Naive thymus-derived CD4-positive, alpha-beta T cell (primary cell): Measurements from ENCODE around the gene MYO1F. TPM values are rescaled to one million over a fixed set of nuclear protein-coding genes. Genes with fewer than 3 reads are reported as not detected.

ENCODE experiments used
- ATAC-seq: fragments of 150-1000 bp; cut with Tn5 transposase; 2 replicates; pipeline ENCODE4 v1.10.0; 2021; ENCODE audit warnings: mild to moderate bottlenecking, moderate library complexity
- CTCF ChIA-PET: fragments of 350-600 bp; sonication (Branson Sonifier 250); formaldehyde crosslinking; loops from one replicate; lab custom pipeline; 2021; ENCODE audit warnings: antibody characterized with exemption; lab: Charles Lee
- POLR2A ChIA-PET: fragments of 350-600 bp; sonication (Branson Sonifier 250); formaldehyde crosslinking; loops from one replicate; lab custom pipeline; 2021; ENCODE audit warnings: antibody characterized with exemption, inconsistent platforms; lab: Charles Lee
- DNase-seq, 9 donors: peaks; one replicate each; pipeline versions ENCODE4 v3.0.0 to v3.0.0-alpha.2; 2020 to 2022; ENCODE audit warnings: mixed read lengths in 1 of 9
- H3K27ac ChIP-seq: one replicate; pipeline ENCODE4 v1.7.0; 2013; ENCODE audit warnings: mild to moderate bottlenecking, low read depth, low read length, moderate library complexity
- H3K27me3 ChIP-seq, 2 donors: one replicate each; pipeline ENCODE4 v1.7.0; 2013; ENCODE audit warnings: low read length in 2 of 2, mild to moderate bottlenecking in 2 of 2, moderate library complexity in 2 of 2; ENCODE audit not compliant: control insufficient read depth in 2 of 2, insufficient read depth in 2 of 2
- H3K36me3 ChIP-seq, 3 experiments: 1 replicate in 2 of 3; 2 replicates in 1 of 3; pipeline ENCODE4 v1.7.0; 2013; ENCODE audit warnings: low read length in 3 of 3, mild to moderate bottlenecking in 3 of 3, moderate library complexity in 1 of 3; ENCODE audit not compliant: insufficient read depth in 3 of 3, control insufficient read depth in 2 of 3
- H3K4me1 ChIP-seq, 2 donors: one replicate each; pipeline ENCODE4 v1.7.0; 2013; ENCODE audit warnings: low read length in 2 of 2, mild to moderate bottlenecking in 2 of 2, moderate library complexity in 1 of 2; ENCODE audit not compliant: control insufficient read depth in 2 of 2, insufficient read depth in 2 of 2
- H3K4me3 ChIP-seq: 2 replicates; pipeline ENCODE4 v1.7.0; 2013; ENCODE audit warnings: mild to moderate bottlenecking, low read length
- H3K9me3 ChIP-seq, 3 experiments: 1 replicate in 2 of 3; 2 replicates in 1 of 3; pipeline ENCODE4 v1.7.0; 2013; ENCODE audit warnings: low read length in 3 of 3; ENCODE audit not compliant: control insufficient read depth in 2 of 3
- H3K27ac Mint-ChIP-seq, 9 donors: one replicate each; pipeline ENCODE4 v1.8.0; 2020 to 2022; ENCODE audit warnings: mixed read lengths in 9 of 9, mild to moderate bottlenecking in 8 of 9, moderate library complexity in 5 of 9, inconsistent platforms in 2 of 9
- H3K27me3 Mint-ChIP-seq, 5 donors: one replicate each; pipeline ENCODE4 v1.8.0; 2021 to 2022; ENCODE audit warnings: mixed read lengths in 5 of 5, mild to moderate bottlenecking in 1 of 5
- H3K36me3 Mint-ChIP-seq, 5 donors: one replicate each; pipeline ENCODE4 v1.8.0; 2020 to 2022; ENCODE audit warnings: mixed read lengths in 5 of 5, mild to moderate bottlenecking in 3 of 5, inconsistent platforms in 1 of 5
- H3K4me1 Mint-ChIP-seq, 7 donors: one replicate each; pipeline ENCODE4 v1.8.0; 2020 to 2022; ENCODE audit warnings: mixed read lengths in 7 of 7, mild to moderate bottlenecking in 3 of 7, inconsistent platforms in 1 of 7
- H3K4me3 Mint-ChIP-seq, 10 donors: one replicate each; pipeline ENCODE4 v1.8.0; 2020 to 2022; ENCODE audit warnings: mild to moderate bottlenecking in 10 of 10, mixed read lengths in 10 of 10, moderate library complexity in 6 of 10, inconsistent platforms in 2 of 10
- H3K9me3 Mint-ChIP-seq, 11 donors: one replicate each; pipeline ENCODE4 v1.8.0; 2020 to 2022; ENCODE audit warnings: mixed read lengths in 11 of 11, mild to moderate bottlenecking in 4 of 11, inconsistent platforms in 1 of 11, moderate library complexity in 1 of 11
- intact Hi-C, 2 donors: fragments of 100-400 bp; cut with micrococcal nuclease; formaldehyde crosslinking; loops; one replicate each; pipeline ENCODE4 v1.15.1; 2023
- polyA plus RNA-seq, 2 donors: library from polyadenylated mRNA; unstranded; fragments of 300-500 nt; fragmentation: Illumina TruSeq; gene quantifications; one replicate each; pipeline ENCODE4 v1.2.3, GENCODE V29; 2021
- total RNA-seq, 6 experiments: library from RNA in 5 of 6; stranded (reverse) in 5 of 6; gene quantifications; 1 replicate in 5 of 6; 2 replicates in 1 of 6; pipeline ENCODE4 v1.2.3 and lab custom pipeline; 2021 to 2026

The MYO1F gene
- total and polyA plus RNA-seq, 7 experiments from 2014 or later, result 0.83 to 472 (median 26.7) TPM

GRCh38 chr19:8596168-8596567, 18.9 kb upstream of the MYO1F start:
- H3K36me3 Mint-ChIP-seq, result peaks cover 7 to 40% (median 21%) of the 10 kb centered on the region in 5 donors
- peaks cover 0 to 26% (median 0%) of the 10 kb centered on the region in 11 donors for H3K9me3 Mint-ChIP-seq
- Histone ChIP-seq H3K27ac (no peak overlapping the region), H3K4me1 (peaks cover 5 to 15% of the 10 kb centered on the region in 2 donors), H3K36me3 (peaks cover 0 to 41% (median 2%) of the 10 kb centered on the region in 3 experiments), H3K4me3 (no peak overlapping the region), H3K9me3 (peaks cover 0 to 6% (median 6%) of the 10 kb centered on the region in 3 experiments), H3K27me3 (no peaks in the 10 kb centered on the region)
- no peak for ATAC-seq
- no peak for DNase-seq
- no peak overlapping the region for H3K4me3 Mint-ChIP-seq
- H3K27ac Mint-ChIP-seq, result no peak overlapping the region
- POLR2A ChIA-PET, result no interaction called here
- H3K4me1 Mint-ChIP-seq, result peaks cover 6 to 37% (median 29%) of the 10 kb centered on the region in 7 donors
- peaks cover 0 to 17% (median 0%) of the 10 kb centered on the region in 5 donors for H3K27me3 Mint-ChIP-seq
- intact Hi-C loops, result no loop called here
- CTCF ChIA-PET, result interaction anchor here (1.2 kb wide), 1 partner anchor 18 kb away, joined by 4 read pairs; no protein-coding TSS in a partner anchor

- H3K4me3 Mint-ChIP-seq, result no peak overlapping the region
- ChIA-PET CTCF (interaction anchor here (1.2 kb wide), 1 partner anchor 18 kb away, joined by 4 read pairs; no protein-coding TSS in a partner anchor), POLR2A (no interaction called here)
- intact Hi-C loops, result no loop called here
- peaks cover 0 to 23% (median 0%) of the 10 kb centered on the region in 5 donors for H3K27me3 Mint-ChIP-seq
- H3K36me3 Mint-ChIP-seq, result peaks cover 7 to 40% (median 21%) of the 10 kb centered on the region in 5 donors
- Histone ChIP-seq H3K4me1 (peaks cover 5 to 15% of the 10 kb centered on the region in 2 donors), H3K36me3 (peaks cover 0 to 36% (median 2%) of the 10 kb centered on the region in 3 experiments), H3K4me3 (no peak overlapping the region), H3K27ac (no peak overlapping the region), H3K9me3 (peaks cover 0 to 6% (median 6%) of the 10 kb centered on the region in 3 experiments), H3K27me3 (no peaks in the 10 kb centered on the region)
- H3K4me1 Mint-ChIP-seq, result peaks cover 6 to 37% (median 29%) of the 10 kb centered on the region in 7 donors
- DNase-seq, result no peak
- H3K27ac Mint-ChIP-seq, result no peak overlapping the region
- H3K9me3 Mint-ChIP-seq, result peaks cover 0 to 26% (median 0%) of the 10 kb centered on the region in 11 donors
- ATAC-seq, result no peak
Observed at GRCh38 chr19:8595651-8596050, 18.4 kb upstream of the MYO1F start.

- peak overlapping the region in 2 of 9 donors; percentile 15 to 21 for H3K27ac Mint-ChIP-seq
- Histone ChIP-seq H3K27ac (no peak overlapping the region), H3K27me3 (no peaks in the 10 kb centered on the region), H3K9me3 (peaks cover 0 to 6% (median 6%) of the 10 kb centered on the region in 3 experiments), H3K4me3 (no peak overlapping the region), H3K4me1 (peaks cover 5 to 15% of the 10 kb centered on the region in 2 donors), H3K36me3 (peaks cover 0 to 28% (median 2%) of the 10 kb centered on the region in 3 experiments)
- H3K36me3 Mint-ChIP-seq, result peaks cover 7 to 28% (median 15%) of the 10 kb centered on the region in 5 donors
- ATAC-seq (no peak), DNase-seq (no peak)
- H3K27me3 Mint-ChIP-seq, result peaks cover 0 to 29% (median 0%) of the 10 kb centered on the region in 5 donors
- ChIA-PET CTCF (interaction anchor here (0.7 to 1.8 kb wide), 2 partner anchors 14 to 63 kb away, joined by 3 to 7 read pairs; no protein-coding TSS in a partner anchor), POLR2A (interaction anchor here (1.0 to 1.4 kb wide), 4 partner anchors 11 to 28 kb away, joined by 3 read pairs; no protein-coding TSS in a partner anchor)
- peaks cover 0 to 24% (median 0%) of the 10 kb centered on the region in 11 donors for H3K9me3 Mint-ChIP-seq
- peak overlapping the region in 9 of 10 donors; percentile 23 to 95 (median 57) for H3K4me3 Mint-ChIP-seq
- intact Hi-C loops, result loop anchor here in 1 of 2 donors (5.0 kb wide), 3 partner anchors 202 to 252 kb away; partner anchors contain the start of genes KANK3, MBD3L1, RAB11B and ZNF558
- peaks cover 6 to 37% (median 29%) of the 10 kb centered on the region in 7 donors for H3K4me1 Mint-ChIP-seq
Observed at GRCh38 chr19:8593931-8594330, 16.7 kb upstream of the MYO1F start.

- intact Hi-C loops, result loop anchor here in 1 of 2 donors (1.0 to 5.0 kb wide), 6 partner anchors 12 to 250 kb away; partner anchors contain the start of genes ADAMTS10, HNRNPM, KANK3 and MBD3L1
- POLR2A ChIA-PET, result interaction anchor here (0.9 to 1.4 kb wide), 4 partner anchors 14 to 178 kb away, joined by 3 to 5 read pairs (median 3); no protein-coding TSS in a partner anchor
Observed at GRCh38 chr19:8592231-8593009, 15.2 kb upstream of the MYO1F start.

GRCh38 chr19:8589177-8589714, 12.0 kb upstream of the MYO1F start:
- Mint-ChIP-seq H3K4me1 (peaks cover 6 to 26% (median 21%) of the 10 kb centered on the region in 7 donors), H3K36me3 (peaks cover 3 to 12% (median 4%) of the 10 kb centered on the region in 5 donors), H3K27ac (no peak overlapping the region), H3K4me3 (no peak overlapping the region), H3K27me3 (peaks cover 0 to 29% (median 0%) of the 10 kb centered on the region in 5 donors), H3K9me3 (peaks cover 0 to 12% (median 0%) of the 10 kb centered on the region in 11 donors)
- peaks cover 5 to 15% of the 10 kb centered on the region in 2 donors for H3K4me1 ChIP-seq
- POLR2A ChIA-PET, result no interaction called here
- ATAC-seq (no peak), DNase-seq (no peak)
- H3K9me3 ChIP-seq, result peaks cover 0 to 6% (median 6%) of the 10 kb centered on the region in 3 experiments
- intact Hi-C loops, result loop anchor here in 1 of 2 donors (10.0 kb wide), 1 partner anchor 106 kb away; the partner anchor contains the start of gene ACTL9
- H3K27me3 ChIP-seq, result no peaks in the 10 kb centered on the region
- H3K36me3 ChIP-seq, result peaks cover 0 to 12% (median 0%) of the 10 kb centered on the region in 3 experiments
- no peak overlapping the region for H3K27ac ChIP-seq
- H3K4me3 ChIP-seq, result no peak overlapping the region
- CTCF ChIA-PET, result no interaction called here

More at GRCh38 chr19:8592231-8593009, 15.2 kb upstream of the MYO1F start:
- ATAC-seq, result peak; percentile 93
- H3K4me3 Mint-ChIP-seq, result peak overlapping the region; percentile 81 to 95 (median 88)
- H3K27me3 ChIP-seq, result no peaks in the 10 kb centered on the region
- peaks cover 6 to 37% (median 29%) of the 10 kb centered on the region in 7 donors for H3K4me1 Mint-ChIP-seq
- peaks cover 0 to 6% (median 6%) of the 10 kb centered on the region in 3 experiments for H3K9me3 ChIP-seq
- H3K4me1 ChIP-seq, result peaks cover 5 to 15% of the 10 kb centered on the region in 2 donors
- peak; percentile 80 to 98 (median 96) for DNase-seq
- peaks cover 0 to 17% (median 0%) of the 10 kb centered on the region in 11 donors for H3K9me3 Mint-ChIP-seq
- H3K27ac ChIP-seq, result peak overlapping the region; percentile 63
- peaks cover 0 to 24% (median 0%) of the 10 kb centered on the region in 3 experiments for H3K36me3 ChIP-seq
- peaks cover 0 to 29% (median 0%) of the 10 kb centered on the region in 5 donors for H3K27me3 Mint-ChIP-seq
- H3K27ac Mint-ChIP-seq, result peak overlapping the region; percentile 17 to 89 (median 76)
- H3K36me3 Mint-ChIP-seq, result peaks cover 5 to 19% (median 13%) of the 10 kb centered on the region in 5 donors
- CTCF ChIA-PET, result interaction anchor here (0.7 to 1.1 kb wide), 2 partner anchors 21 to 22 kb away, joined by 5 to 11 read pairs; no protein-coding TSS in a partner anchor
- peak overlapping the region; percentile 81 for H3K4me3 ChIP-seq
